ENCODE data around the gene FAM228A.

DNA sequence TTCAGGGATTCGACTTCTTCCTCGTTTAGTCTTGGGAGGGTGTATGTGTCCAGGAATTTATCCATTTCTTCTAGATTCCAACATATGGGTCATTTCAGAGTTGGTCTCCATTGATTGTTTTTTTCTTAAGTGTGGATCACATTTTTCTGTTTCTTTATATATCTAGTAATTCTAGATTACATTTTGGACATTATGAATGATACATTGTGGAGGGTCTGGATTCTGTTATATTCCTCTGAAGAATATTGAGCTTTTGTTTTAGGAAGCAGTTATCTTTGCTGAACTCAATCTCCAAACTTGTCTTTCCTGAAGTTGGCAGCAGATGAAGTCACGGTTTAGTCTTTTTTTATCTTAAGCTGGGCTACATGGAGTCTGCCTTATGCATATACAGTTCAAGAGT lies 42.3 kb upstream of the FAM228A start:
- TF ChIP-seq, protein P1, sequence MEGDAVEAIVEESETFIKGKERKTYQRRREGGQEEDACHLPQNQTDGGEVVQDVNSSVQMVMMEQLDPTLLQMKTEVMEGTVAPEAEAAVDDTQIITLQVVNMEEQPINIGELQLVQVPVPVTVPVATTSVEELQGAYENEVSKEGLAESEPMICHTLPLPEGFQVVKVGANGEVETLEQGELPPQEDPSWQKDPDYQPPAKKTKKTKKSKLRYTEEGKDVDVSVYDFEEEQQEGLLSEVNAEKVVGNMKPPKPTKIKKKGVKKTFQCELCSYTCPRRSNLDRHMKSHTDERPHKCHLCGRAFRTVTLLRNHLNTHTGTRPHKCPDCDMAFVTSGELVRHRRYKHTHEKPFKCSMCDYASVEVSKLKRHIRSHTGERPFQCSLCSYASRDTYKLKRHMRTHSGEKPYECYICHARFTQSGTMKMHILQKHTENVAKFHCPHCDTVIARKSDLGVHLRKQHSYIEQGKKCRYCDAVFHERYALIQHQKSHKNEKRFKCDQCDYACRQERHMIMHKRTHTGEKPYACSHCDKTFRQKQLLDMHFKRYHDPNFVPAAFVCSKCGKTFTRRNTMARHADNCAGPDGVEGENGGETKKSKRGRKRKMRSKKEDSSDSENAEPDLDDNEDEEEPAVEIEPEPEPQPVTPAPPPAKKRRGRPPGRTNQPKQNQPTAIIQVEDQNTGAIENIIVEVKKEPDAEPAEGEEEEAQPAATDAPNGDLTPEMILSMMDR (IDR thresholded peaks at IDR 0.05; ENCODE audit: low read length) = no peak
- no peak for TF ChIP-seq EZH2phosphoT487 (IDR thresholded peaks at IDR 0.05; ENCODE audit: low read length)

Measured in MM.1S (cell line).